Thoracic aorta (tissue), 2 donors: ENCODE measurements around the gene CCDC197. TPM values are rescaled to one million over a fixed set of nuclear protein-coding genes. Genes with fewer than 3 reads are reported as not detected.

Source experiments
- ATAC-seq: fragments of 150-250 bp; one replicate; pipeline ENCODE4 v1.8.0; 2017; ENCODE audit warnings: low read depth; ENCODE audit not compliant: insufficient number of reproducible peaks, low FRiP score
- DNase-seq: peaks from one replicate; pipeline ENCODE4 v3.0.0-alpha.2; 2020; ENCODE audit warnings: low spot score
- H3K27ac ChIP-seq, 2 donors: fragments of 200-600 bp; sonication (generic); 1 replicate in 1 of 2; 2 replicates in 1 of 2; pipeline ENCODE4 v1.5.1; 2016; ENCODE audit warnings: mild to moderate bottlenecking in 2 of 2, moderate library complexity in 2 of 2
- H3K27me3 ChIP-seq: fragments of 200-600 bp; sonication (generic); replicated peaks from 2 replicates; pipeline ENCODE4 v1.6.0; 2016; ENCODE audit warnings: mild to moderate bottlenecking; ENCODE audit not compliant: insufficient read depth
- H3K36me3 ChIP-seq: fragments of 200-600 bp; sonication (generic); one replicate; pipeline ENCODE4 v1.5.1; 2016
- H3K4me1 ChIP-seq, 2 donors: fragments of 200-600 bp; sonication (generic); 1 replicate in 1 of 2; 2 replicates in 1 of 2; pipeline versions ENCODE4 v1.5.1 to v1.6.0; 2016; ENCODE audit warnings: low read depth in 2 of 2, mild to moderate bottlenecking in 1 of 2; ENCODE audit not compliant: control insufficient read depth in 1 of 2
- H3K4me3 ChIP-seq: fragments of 200-600 bp; sonication (generic); 2 replicates; pipeline ENCODE4 v1.5.1; 2016; ENCODE audit warnings: mild to moderate bottlenecking
- H3K9me3 ChIP-seq: fragments of 200-600 bp; sonication (generic); 2 replicates; pipeline ENCODE4 v1.5.1; 2016
- total RNA-seq, 2 donors: library from RNA; depleted of rRNA; stranded (reverse); fragments of >200 nt; gene quantifications; one replicate each; pipeline versions ENCODE4 v1.1.0 to v1.2.3, GENCODE V29; 2016
- TF ChIP-seq, protein P1 (sequence below): fragments of 200-600 bp; sonication (generic); IDR thresholded peaks from one replicate; pipeline ENCODE4 v1.5.1; 2019; ENCODE audit warnings: antibody characterized with exemption

Gene CCDC197
- total RNA-seq, 2 donors from 2014 or later, result not detected

DNA sequence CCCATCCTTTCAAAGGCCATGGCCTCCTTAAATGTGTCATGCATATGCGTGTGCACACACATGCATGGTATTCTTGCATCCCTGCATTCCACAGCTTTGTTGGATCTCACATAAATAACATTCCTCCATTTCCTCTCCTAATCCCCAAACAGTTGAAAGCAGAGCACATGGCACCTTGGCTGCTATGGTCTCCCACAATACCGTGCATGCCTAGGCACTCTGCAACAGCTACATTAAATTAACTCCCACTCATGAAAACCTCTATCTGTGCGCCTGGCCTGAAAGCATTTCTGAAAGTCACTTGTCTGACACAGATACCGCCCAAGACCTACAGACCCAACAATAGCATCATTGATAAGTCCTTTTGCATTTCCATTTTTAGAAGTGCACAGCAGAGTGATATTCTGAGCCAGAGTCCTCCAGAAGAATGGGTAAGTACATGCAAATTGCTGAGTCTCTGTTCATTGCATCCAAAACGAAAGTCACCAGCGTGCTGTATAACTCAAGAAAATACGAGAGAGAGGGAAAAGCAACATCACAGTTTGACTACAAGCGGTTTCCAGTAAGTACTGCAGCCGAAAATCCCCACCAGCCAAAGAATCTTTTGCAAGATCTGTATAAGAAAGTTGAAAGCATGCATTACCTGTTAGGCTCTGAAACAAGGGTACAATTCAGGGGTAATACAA lies 21.2 kb upstream of the CCDC197 start:
- no peak for DNase-seq
- Histone ChIP-seq H3K36me3 (no peaks in the 10 kb centered on the region), H3K4me1 (peaks cover 16 to 83% of the 10 kb centered on the region in 2 donors), H3K27me3 (no peaks in the 10 kb centered on the region), H3K4me3 (peak overlapping the region; percentile 71), H3K9me3 (no peaks in the 10 kb centered on the region), H3K27ac (peak overlapping the region; percentile 90 to 95)
- TF ChIP-seq, protein P1, sequence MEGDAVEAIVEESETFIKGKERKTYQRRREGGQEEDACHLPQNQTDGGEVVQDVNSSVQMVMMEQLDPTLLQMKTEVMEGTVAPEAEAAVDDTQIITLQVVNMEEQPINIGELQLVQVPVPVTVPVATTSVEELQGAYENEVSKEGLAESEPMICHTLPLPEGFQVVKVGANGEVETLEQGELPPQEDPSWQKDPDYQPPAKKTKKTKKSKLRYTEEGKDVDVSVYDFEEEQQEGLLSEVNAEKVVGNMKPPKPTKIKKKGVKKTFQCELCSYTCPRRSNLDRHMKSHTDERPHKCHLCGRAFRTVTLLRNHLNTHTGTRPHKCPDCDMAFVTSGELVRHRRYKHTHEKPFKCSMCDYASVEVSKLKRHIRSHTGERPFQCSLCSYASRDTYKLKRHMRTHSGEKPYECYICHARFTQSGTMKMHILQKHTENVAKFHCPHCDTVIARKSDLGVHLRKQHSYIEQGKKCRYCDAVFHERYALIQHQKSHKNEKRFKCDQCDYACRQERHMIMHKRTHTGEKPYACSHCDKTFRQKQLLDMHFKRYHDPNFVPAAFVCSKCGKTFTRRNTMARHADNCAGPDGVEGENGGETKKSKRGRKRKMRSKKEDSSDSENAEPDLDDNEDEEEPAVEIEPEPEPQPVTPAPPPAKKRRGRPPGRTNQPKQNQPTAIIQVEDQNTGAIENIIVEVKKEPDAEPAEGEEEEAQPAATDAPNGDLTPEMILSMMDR, result peak; percentile 39
- no peak for ATAC-seq

DNA sequence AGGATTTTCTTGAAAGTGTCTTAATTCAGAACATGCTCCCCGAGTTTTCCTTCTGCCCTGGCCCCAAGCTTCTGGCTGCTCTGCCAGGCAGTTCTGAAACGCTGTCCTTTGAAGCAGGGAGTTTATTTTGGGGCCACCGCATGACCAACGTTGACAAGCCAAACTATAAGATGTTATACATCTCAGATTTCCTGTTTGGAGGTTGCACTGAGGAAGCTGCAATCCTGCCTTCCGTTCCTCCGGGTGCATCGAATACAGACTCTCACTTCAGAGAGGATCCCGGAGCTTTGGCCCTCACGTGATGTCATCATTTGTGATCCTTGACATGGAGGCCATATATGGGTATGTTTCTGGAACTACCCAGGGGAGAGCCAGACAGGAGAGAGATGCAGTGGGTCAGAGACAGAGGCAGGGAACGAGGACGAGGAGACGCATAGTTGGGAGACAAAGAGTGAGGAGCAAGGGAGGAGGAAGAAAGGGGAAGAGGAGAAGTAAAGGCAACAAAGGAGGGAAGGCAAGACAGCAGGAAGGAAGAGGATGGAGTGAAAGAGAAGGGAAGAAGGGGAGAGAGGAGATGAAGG lies 20.5 kb upstream of the CCDC197 start, which contains the start of gene ASB2:
ASB2 (minus strand) TSS at position 94 of the 581 bp plus-strand sequence. CDS start 12,031 bp downstream, outside the sequence.
- Histone ChIP-seq H3K27me3 (no peaks in the 10 kb centered on the region), H3K27ac (peak within 1 kb of the TSS; percentile 90 to 95), H3K4me3 (peak within 1 kb of the TSS; percentile 71), H3K36me3 (no peaks in the 10 kb centered on the region), H3K9me3 (no peaks in the 10 kb centered on the region), H3K4me1 (peaks cover 19 to 83% of the 10 kb centered on the region in 2 donors)
- DNase-seq (no peak), ATAC-seq (peak; percentile 53)
- TF ChIP-seq, protein P1, result no peak

DNA sequence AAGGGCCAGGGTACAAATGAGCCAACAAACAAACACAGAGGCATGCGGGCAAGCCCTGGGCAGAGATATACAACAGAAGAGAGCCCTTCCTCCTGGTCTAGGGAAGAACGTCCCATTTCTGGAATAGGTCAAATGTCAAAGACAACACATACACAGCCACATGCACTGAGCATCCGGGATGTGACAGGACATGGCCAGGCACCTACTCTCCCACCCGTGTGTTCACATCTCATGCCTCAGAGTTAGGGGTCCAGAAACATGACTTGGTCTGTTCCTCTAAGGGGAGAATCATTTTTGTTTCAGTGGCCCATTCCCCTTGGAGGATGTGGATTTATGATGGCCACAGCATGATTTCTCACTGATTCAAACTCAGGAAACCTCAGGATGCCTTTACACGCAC lies 19.9 kb upstream of the CCDC197 start:
- H3K4me1 ChIP-seq, result peaks cover 17 to 86% of the 10 kb centered on the region in 2 donors
- peak overlapping the region; percentile 71 for H3K4me3 ChIP-seq
- TF ChIP-seq, protein P1, result no peak
- ATAC-seq, result no peak
- DNase-seq, result no peak
- no peaks in the 10 kb centered on the region for H3K36me3 ChIP-seq
- no peaks in the 10 kb centered on the region for H3K27me3 ChIP-seq
- no peaks in the 10 kb centered on the region for H3K9me3 ChIP-seq
- H3K27ac ChIP-seq, result peak overlapping the region; percentile 90 to 95

GRCh38 chr14:93977790-93978581 lies 19.1 kb upstream of the CCDC197 start:
- Histone ChIP-seq H3K27ac (peak overlapping the region; percentile 90 to 95), H3K36me3 (no peaks in the 10 kb centered on the region), H3K27me3 (no peaks in the 10 kb centered on the region), H3K9me3 (no peaks in the 10 kb centered on the region), H3K4me1 (peaks cover 12 to 86% of the 10 kb centered on the region in 2 donors), H3K4me3 (no peak overlapping the region)
- no peak for DNase-seq
- no peak for ATAC-seq
- TF ChIP-seq, protein P1, result no peak

DNA sequence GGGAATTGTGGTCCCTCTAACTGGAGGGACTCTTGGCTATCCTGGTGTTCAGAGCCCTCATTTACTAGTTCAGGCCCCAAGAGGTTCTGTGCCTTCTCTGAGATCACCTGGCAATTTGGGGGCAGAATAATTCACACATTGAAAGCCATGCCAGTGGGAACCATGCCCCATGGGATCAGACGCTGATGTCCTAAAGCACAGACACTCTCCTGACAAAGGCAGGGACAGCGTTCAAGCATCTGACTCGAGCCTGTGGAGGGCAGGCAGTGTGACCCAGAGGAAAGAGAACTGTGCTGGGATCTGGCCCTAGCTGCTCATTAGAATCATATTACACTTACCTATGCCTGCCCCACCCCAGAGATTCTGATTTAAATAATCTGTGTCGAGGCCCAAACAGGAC lies 18.4 kb upstream of the CCDC197 start:
- TF ChIP-seq, protein P1, result no peak
- Histone ChIP-seq H3K9me3 (no peaks in the 10 kb centered on the region), H3K36me3 (no peaks in the 10 kb centered on the region), H3K27me3 (no peaks in the 10 kb centered on the region), H3K4me1 (peaks cover 9 to 81% of the 10 kb centered on the region in 2 donors), H3K27ac (peak overlapping the region; percentile 90 to 95), H3K4me3 (no peak overlapping the region)
- DNase-seq, result no peak
- no peak for ATAC-seq
